Measurements from ENCODE around the gene HADHA. TPM values are rescaled to one million over a fixed set of nuclear protein-coding genes. Genes with fewer than 3 reads are reported as not detected.
"Not testable (repeated sequence)": the region's sequence is repeated elsewhere in the genome, so short reads cannot be mapped to it uniquely, and the experiment has no call there.

The HADHA gene
- total RNA-seq, 1 donor from 2014 or later = 134 TPM

DNA sequence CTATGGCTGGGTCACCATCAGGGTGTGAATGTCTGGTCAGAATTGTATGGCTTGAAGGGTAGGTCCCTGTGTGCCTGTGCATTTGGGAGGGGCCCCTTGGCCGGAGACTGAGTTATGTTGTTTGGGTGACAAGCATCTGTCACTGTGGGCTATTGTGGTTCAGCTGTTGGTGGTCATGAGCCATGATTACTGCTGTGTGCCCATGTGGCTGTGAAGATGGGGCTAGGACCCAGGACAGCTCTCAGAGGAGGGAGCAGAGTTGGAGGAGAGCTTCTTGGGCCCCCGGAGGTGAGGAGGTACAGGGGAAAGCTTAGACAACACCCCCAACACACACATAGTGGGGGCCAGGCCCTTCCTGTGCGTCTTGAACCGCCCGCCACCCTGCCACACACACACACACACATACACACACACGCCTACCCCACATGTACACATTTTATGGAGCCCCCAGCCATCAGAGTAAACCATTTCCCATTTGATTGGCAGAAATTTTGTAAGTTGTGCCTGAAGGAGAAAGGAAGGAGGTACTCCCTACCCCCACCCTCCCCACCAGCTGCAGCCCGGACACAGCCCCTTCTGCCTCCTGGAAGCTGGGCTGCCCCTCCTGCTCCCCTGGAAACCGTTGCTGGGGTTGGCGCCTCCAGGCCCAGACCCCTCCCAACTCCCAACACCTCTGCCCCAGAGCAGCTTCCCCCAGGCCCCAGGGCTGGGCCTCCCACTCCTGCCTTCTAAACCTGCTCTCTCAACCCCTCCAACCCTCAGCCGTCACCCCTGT is 69.6 kb downstream of the HADHA start:
- no peak for DNase-seq (ENCODE audit: low spot score)

DNA sequence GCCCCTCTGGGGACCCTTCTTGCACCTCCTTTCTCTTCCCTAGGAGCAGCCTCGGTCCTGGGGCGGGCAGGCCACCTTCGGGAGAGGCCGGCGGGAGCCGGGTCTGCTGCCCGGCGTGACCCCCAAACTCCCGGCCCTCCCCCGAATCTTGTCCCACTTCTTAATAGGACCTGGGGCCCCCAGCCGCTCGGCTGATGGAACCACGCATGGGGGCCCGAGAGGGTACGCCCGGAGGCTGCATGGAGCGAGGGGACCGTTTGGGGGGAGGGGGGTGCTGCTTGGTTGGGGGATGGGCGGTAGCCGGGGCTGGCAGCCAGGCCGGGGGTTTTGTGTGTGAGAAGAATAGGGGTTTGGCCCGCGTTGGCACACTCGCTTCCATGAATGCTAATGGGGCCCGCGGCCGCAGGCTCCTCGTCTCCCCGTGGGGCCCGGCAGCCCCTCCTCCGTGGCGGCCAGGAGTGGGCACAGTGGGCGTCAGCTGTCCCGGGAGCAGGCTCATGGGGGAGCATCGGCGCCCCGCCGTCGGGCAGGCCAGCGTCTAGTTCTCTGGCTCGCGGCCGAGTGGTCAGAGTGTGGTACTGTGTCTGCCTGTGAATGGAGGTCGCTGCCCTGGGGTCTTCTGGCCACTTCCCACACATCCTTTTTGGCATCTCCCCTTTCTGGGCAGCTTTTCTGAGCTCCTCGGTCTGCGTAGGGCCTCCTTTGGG is 70.5 kb downstream of the HADHA start:
- no peak for DNase-seq (ENCODE audit: low spot score)

GRCh38 chr2:26172871-26173775 is 71.3 kb downstream of the HADHA start, which contains the start of gene GAREM2:
Gene GAREM2 (plus strand): TSS chr2:26173088. CDS start chr2:26173221, 133 bp downstream.
- no peak for DNase-seq (ENCODE audit: low spot score)

DNA sequence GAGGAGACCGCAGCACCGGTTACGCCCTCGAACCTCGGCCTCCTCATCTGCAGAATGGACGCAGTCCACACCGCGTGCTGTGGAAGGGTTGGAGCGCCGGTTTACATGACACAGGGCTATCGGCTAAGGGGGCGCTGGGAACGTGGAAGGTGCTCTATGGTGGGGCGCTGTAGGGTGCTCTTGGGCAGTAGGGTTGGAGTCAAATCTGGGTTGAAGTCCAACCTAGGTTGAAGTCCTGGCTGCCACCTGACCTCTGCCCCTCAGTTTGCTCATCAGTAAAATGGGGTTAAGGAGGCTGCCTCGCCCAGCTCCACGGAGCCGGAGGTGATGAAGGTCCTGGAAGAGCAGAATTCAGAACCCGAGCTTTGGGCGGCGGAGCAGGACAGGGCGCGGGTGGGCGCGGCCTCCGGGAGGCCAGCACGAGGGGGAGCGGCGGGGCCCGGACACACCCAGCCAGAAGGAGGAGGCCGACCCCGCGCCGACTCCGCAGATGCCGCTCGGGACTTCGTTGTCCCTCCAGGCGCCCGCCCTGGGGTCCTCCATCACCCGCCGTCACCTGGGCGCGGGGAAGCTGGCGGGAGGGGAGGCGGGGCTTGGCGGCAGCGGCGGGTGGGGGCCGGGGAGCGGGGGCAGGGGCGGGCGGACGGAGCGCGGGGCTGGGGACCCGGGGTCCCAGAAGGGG is 72.1 kb downstream of the HADHA start:
- no peak for DNase-seq (ENCODE audit: low spot score)

GRCh38 chr2:26170795-26171194 is 73.6 kb downstream of the HADHA start:
- no peak for DNase-seq (ENCODE audit: low spot score)

- no peak for DNase-seq (ENCODE audit: low spot score)
Measured at GRCh38 chr2:26169681-26170414, 74.6 kb downstream of the HADHA start.

DNA sequence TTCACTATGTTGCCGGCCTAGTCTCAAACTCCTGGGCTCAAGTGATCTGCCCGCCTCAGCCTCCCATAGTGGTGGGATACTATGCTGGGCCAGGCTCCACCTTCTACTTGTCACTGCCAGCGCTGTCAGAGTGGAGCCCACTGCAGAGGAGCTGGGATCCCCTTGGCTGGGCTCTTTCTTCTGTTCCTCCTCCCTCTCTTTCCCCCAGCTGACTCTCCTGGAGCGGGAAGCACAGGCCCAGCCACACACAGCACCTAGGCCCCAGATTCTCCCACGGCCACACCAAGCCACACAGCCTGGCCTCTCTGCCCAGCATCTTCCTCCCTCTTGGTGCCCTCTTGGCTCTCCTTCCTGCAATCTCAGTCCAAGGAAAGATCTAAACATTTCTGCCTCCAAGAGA is 75.2 kb downstream of the HADHA start:
- no peak for DNase-seq (ENCODE audit: low spot score)

DNA sequence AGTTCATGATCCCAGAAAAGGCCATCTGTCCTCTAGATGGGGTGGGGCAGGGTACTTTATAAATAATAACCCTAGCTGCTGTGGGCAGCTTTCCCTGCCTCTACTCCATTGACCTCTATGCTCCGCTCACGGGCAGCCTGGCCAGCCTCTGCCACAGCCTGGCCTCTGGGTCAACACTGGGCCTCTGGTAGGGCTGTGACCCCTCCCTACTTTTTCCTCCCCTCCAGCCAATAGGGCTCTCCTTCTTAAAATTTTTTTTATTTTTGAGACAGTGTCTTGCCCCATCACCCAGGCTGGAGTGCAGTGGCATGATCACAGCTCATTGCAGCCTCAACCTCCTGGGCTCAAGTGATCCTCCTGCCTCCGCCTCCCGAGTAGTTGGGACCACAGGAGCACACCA is 75.6 kb downstream of the HADHA start:
- DNase-seq (ENCODE audit: low spot score) = no peak

- not testable (repeated sequence) for DNase-seq (ENCODE audit: low spot score)
Measured at GRCh38 chr2:26166541-26166940, 77.9 kb downstream of the HADHA start.

- no peak for DNase-seq (ENCODE audit: low spot score)
Measured at GRCh38 chr2:26165403-26165802, 79.0 kb downstream of the HADHA start.

DNA sequence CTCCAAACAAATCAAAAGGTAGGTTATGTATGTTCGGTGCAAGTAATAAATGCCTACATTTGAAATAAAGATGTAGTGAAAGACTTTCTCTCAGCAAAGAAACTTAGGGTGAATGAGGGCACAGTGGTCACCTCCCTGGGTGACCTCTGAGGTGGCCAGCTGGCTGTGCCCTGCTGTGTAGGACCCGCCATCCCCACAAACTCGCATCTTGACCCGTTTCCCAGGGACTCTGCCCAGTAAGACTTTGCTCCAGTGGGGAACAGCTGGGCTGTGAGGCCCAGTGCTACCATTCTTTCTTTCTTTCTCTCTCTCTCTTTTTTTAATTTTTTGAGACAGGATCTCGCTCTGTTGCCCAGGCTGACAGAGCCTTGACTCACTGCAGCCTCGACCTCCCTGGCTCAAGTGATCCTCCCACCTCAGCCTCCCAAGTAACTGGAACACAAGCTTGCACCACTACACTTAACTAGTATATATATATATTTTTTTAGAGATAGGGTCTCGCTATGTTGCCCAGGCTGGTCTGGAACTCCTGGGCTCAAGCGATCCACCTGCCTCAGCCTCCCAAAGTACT is 79.7 kb downstream of the HADHA start:
- DNase-seq (ENCODE audit: low spot score) = no peak

DNA sequence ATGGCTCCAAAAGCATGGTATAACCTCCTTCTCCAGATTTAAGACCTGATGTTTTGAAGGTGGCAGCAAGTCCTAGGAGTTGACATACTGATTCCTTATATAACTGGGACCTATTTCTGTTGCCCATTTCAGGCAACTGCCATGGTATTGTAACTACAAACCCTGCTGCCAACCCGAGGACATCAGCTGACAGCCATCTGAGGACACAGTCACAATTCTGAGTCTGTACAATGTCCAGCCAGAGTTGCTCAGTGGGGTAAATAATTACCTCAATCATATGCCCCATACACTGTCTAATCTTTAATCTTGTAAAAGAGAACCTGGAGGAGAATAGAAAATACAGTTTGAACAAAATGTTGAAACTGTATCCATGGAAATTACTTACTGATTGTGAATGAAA is 80.2 kb downstream of the HADHA start:
- DNase-seq (ENCODE audit: low spot score) = peak; percentile 38

DNA sequence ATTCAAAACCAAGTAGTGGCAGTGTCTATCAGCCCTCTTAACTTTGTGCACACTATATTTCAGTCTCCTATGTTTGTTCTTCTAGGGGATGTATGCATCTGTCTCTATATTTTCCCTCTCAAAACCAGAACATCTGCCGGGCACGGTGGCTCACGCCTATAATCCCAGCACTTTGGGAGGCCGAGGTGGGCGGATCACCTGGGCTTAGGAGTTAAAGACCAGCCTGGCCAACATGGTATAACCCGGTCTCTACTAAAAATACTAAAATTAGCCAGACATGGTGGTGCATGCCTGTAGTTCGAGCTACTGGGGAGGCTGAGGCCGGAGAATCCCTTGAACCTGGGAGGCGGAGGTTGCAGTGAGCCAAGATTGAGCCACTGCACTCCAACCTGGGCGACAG is 81.5 kb downstream of the HADHA start:
- no peak for DNase-seq (ENCODE audit: low spot score)

GRCh38 chr2:26161926-26162325 is 82.5 kb downstream of the HADHA start:
- no peak for DNase-seq (ENCODE audit: low spot score)

DNA sequence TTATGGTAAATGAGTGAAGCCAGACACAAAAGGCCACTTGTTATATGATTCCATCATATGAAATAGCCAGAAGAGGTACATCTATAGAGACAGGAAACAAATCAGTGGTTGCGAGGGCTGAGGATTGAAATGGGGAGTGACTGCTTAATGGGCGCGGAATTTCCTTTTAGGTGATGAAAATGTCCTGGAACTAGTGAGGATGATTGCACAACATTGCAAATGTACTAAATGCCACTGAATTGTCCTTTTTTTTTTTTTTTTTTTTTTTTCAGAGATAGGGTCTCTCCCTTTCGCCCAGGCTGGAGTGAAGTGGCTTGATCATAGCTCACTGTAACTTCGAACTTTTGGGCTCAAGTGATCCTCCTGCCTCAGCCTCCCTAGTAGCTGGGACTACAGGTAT is 86.9 kb downstream of the HADHA start:
- no peak for DNase-seq (ENCODE audit: low spot score)

- no peak for DNase-seq (ENCODE audit: low spot score)
Measured at GRCh38 chr2:26150243-26150642, 94.2 kb downstream of the HADHA start.

GRCh38 chr2:26148501-26148900 is 95.9 kb downstream of the HADHA start:
- DNase-seq (ENCODE audit: low spot score) = no peak

GRCh38 chr2:26144953-26145680 is 99.3 kb downstream of the HADHA start:
- DNase-seq (ENCODE audit: low spot score) = peak; percentile 67

DNA sequence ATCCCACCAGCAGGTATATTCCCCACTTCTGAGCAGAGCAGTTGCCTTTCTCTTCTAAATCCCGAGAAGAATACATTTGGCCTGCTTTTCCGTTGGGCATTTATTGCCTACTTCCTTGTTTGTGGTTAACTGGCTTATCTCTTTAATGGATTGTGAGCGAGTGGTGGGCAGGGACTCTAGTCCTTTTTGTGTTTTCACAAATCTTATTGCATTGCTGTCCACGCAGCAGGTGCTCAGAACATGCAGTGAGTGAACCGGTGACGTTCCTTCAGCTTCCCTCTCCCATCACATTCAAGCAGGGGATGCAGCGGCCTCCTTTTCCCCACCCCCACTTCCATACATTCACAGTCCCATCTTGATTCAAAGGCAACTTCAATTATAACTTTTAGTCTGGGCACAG is 100.4 kb downstream of the HADHA start:
- no peak for DNase-seq (ENCODE audit: low spot score)
